Medulla oblongata (tissue), 1 donor: ENCODE results near the gene ZNF586.
"Not testable (repeated sequence)": the region's sequence is repeated elsewhere in the genome, so short reads cannot be mapped to it uniquely, and the experiment has no call there.

Experiments used
- DNase-seq: peaks from one replicate; pipeline ENCODE4 v3.0.0-alpha.2; 2015; ENCODE audit errors: extremely low spot score

The ZNF586 gene

DNA sequence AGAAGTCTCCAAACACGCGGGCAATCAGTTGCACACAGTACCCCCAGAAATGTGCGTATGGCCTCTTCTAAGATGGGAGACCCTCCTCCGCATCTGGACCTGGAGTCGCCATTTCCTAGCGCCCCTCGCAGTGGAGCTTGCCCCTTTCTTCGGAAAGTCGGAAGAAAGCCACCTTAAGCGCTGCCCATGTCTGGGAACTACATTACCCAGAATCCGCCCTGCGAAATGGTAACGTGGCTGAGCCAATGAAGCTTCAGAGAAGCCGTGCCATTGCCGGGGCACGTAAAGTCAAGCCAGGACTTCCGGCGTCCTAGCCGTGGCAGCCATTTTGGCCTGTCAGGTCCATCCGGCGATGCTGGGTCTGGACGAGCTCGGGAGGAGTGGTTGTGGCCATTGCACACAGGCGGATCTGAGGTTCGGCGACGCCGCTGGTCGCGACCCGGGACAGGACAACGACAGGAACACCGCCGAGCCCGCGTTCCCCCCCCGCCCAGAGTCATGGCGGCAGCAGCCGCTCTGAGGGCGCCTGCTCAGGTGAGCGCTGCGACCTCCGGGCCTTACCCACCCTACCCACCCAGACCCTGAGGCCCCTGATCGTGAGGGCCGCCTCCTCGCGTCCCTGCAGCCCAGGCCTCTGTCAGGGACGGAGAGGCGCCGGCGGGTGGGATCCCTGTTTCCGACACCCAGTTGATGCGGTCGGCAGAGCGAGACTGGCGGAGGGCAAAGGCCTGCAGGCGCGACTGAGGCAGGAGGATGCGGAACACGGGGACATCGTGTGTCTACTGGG, at the start of gene ZNF586:
Gene ZNF586 (plus strand): TSS at position 332 of the 787 bp plus-strand sequence. CDS start 167 bp downstream, at position 499.
- peak; percentile 96 for DNase-seq

DNA sequence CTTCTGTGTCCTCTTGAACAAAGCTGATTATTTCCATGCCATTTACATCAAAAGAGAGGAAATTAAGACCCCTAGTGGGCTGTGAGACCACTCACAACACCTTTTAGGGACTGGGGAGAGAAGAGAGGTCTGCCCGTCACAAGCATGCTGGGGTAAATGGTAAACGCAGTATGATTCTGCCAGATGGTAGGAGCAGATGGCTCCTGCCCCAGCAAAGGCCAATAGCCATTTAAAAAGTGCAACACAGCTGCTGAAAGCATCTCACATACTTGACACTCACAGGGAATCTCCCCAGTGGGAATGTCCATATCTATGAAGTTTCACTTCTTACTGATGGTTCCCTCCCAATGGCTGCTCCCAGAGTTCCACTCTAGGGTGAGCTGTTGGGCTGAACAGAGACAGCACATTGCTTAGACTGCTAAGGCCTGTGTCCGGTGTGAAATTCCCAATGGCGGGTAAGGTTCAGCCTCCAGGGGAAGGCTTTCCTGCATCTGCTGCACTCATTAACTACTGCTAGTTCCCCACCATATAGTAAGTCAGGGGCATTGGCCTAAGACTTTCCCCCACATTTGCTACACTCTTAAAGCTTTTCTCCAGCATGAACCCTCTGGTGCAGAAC, 49.5 kb upstream of the ZNF586 start:
- DNase-seq, result no peak

DNA sequence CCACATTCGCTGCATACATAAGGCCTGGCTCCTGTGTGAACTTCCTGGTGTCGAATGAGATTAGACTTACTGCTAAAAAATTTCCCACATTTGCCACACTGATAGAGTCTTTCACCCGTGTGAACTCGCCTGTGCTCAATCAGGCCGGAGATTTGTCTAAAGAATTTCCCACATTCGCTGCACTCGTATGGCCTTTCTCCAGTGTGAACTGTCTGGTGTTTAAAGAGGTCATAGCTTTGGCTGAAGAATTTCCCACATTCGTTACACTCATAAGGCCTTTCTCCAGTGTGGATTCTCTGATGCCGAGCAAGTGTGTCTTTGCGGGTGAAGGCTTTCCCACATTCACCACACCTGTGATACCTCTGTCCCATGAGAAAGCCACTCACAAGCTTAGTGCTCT, 48.6 kb upstream of the ZNF586 start:
- no peak for DNase-seq

DNA sequence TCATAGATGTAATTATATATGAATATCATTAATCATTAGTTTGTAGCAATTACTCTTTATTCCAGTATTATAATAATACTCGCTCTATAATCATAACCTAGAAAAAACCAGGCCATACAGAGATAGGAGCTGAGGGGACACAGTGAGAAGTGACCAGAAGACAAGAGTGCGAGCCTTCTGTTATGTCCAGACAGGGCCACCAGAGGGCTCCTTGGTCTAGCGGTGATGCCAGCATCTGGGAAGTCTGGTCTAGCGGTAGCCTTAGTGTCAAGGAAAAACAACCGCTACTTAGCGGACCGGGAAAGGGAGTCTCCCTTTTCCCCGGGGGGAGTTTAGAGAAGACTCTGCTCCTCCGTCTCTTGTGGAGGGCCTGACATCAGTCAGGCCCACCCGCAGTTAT, 31.2 kb upstream of the ZNF586 start:
- DNase-seq, result peak; percentile 24

DNA sequence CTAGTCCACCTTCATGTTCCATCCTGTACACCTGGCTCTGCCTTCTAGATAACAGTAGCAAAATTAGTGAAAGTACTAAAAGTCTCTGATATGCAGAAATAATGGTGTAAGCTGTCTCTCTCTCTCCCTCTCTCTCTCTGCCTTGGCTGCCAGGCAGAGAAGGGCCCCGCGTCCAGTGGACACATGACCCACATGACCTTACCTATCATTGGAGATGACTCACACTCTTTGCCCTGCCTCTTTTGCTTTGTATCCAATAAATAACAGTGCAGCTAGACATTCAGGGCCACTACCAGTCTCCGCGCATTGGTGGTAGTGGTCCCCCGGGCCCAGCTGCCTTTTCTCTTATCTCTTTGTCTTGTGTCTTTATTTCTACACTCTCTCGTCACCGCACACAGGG, 30.7 kb upstream of the ZNF586 start:
- DNase-seq, result not testable (repeated sequence)

DNA sequence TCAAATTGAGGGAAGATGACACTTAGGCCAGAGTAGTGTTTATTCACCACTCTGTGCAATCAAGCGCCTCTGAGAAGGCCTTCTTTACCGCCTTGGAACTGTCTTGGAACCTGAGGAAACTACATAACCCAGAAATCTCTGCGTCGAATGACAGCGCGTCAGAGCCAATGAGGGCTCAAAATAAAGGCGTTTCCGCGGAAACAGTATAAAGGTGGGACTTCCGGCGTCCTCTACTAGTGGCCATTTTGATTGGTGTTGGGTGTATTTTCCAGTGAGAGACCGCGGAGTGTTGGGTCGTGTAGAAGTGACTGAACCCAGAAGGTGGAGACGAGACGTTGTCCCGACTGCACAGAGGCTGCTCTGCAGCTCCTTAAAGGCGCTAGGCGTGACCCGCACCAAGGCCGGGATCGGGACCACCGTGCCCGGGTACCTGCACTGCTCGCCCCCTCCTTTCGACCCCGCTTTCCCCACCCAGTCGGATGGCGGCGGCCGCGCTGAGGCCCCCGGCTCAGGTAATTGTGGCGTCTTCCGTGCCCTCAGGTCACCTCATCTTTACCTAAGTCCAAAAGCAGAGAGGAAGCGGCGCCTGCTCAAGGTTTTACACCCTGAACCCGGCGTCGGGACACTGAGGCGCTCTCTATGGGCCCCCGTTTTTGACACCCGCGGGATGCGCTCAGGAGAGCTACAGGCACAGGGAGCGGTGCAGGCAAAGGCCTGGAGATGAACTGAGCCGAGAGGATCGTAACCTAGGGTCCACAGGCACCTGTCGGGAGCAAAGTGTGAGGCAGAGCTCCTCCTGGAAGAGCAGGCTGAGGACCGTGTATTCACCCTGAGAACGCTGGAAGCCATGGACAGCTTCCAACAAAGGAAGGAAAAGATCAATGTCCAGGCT, 22.6 kb upstream of the ZNF586 start, which contains the start of gene ZNF776:
Gene ZNF776 (plus strand): TSS at position 236 of the 892 bp plus-strand sequence. CDS start 244 bp downstream, at position 480.
- DNase-seq, result peak; percentile 97

DNA sequence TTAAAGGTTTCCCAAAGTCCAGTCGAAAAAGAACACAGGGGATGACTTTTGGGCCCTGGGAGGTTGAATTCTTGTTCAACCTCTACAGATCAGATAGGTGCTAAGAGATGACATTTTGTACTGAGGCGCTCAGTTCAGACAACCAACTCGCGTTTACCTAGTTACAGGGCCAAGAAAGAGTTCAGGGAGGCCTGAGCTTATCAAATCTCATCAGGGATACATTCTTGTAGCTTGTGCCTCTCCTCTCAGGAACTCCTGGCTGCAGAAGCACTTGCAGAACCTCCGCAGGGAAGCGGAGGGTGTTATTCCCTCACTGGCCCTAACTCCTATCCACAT, 22.0 kb upstream of the ZNF586 start:
- no peak for DNase-seq

DNA sequence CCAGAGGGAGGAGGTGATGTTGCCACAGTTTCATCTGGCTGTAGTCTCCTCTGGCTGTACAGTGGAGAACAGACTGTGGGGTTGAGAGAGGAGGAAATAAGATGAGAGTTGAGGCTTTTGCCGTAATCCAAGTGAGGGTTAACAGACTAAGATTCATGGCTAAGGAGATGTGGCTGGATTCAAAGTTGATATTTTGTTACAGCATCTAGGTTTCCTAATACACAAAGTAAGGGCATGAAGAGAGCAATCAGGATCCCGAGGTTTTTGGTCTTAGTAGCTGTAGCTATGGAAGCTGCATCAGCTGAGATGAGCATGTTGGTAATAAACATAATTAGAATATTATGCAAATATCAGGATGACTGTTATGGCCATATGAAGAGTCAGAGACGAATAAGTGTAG, 21.4 kb upstream of the ZNF586 start:
- no peak for DNase-seq

DNA sequence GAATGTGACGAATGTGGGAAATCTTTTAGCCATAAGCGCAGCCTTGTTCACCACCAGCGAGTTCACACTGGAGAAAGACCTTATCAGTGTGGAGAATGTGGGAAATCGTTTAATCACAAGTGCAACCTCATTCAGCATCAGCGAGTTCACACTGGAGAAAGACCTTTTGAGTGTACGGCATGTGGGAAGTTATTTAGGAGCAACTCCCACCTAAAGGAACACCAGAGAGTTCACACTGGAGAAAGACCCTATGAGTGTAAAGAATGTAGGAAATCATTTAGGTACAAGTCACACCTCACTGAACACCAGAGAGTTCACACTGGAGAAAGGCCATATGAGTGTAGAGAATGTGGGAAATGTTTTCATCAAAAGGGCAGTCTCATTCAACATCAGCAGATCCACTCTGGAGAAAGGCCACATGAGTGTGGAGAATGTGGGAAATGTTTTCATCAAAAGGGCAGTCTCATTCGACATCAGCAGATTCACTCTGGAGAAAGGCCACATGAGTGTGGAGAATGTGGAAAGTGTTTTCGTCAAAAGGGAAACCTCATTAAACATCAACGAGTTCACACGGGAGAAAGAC, 15.3 kb upstream of the ZNF586 start:
- DNase-seq, result no peak

DNA sequence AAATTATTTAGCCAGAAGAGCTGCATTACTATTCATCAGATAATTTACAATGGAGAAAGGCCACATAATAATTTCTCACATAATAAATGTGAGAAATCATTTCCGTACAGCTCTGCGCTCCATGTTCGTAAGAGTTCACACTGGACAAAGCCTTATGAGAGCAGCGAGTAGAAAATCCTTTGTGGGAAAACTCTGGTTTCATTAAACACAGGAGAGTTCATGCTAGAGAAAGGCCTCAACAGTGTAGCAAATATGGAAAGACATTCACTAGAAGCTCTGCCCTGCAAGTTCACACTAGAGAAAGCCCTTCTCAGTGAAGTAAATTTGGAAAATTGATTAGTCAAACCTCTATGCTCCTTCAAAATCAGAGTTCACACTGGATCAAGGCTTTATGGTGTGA, 14.4 kb upstream of the ZNF586 start:
- no peak for DNase-seq

DNA sequence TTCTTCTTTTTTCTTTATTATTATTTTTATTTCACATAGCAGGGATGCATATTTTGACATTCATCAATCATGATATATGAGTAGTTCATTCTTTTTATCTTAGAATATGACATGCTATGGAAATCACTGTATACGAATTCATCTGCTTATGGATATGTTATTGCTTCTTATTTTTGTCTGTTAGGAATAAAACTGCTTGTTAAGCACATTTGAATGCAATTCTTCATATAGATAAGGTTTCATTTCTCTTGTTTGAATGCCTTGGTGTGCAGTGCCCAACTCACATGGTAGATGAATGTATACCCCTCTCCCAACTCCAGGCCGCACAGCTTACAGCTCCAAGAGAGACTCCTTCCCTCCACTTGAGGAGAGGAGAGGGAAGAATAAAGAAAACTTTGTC, 11.5 kb upstream of the ZNF586 start:
- no peak for DNase-seq

DNA sequence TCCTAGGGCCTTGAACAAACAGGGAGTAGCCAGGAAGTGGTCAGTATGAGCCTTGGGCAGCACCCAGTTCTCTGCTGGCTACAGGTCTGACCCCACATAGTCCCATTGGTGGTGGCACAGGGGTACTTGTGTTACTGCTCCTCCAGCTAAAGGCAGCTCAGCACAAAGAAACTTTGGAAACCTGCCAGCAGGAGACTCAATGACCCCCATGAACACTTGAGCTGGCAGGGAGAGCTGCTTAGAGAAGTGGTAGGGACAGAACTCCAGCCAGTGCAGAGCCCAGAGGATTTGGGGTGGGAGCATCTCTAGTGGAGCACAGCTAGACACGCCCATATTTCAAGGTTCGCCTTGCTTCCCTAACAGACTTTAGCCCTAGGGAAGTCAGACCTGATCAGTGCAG, 10.4 kb upstream of the ZNF586 start:
- peak; percentile 15 for DNase-seq

DNA sequence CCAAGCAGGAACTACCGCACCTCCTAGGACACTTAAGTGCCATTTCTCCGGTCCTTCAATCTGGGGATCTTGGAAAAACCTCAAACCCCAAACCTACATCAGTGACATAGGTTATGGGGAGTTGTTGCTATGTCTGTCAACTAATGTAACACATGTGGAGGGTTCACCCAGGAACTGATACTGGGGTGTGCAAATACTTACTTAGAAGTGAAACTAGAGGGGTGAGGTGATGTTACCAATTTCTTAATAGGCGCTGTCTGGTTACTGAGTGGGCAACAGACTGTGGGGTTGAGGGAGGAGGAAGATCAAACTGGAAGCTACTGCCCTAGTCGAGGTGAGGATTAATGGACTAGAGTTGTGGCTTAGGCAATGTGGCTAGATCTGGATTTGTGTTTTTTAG, 1.9 kb downstream of the ZNF586 start:
- no peak for DNase-seq

DNA sequence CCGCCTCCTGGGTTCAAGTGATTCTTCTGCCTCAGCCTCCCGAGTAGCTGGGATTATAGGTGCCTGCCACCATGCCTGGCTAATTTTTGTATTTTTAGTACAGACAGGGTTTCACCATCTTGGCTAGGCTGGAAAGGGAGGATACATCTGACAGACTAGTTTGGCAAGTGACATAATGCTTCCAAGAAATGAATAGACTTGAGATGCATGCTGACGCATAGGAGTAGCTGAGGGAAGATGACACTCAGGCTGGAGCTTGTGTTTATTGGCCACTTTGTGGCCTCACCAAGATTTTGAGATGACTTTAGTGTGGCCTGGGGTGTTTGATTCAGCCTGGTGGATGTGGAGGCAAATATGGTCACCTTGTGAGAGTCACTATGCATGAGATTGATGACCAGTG, 4.0 kb downstream of the ZNF586 start:
- DNase-seq, result no peak

DNA sequence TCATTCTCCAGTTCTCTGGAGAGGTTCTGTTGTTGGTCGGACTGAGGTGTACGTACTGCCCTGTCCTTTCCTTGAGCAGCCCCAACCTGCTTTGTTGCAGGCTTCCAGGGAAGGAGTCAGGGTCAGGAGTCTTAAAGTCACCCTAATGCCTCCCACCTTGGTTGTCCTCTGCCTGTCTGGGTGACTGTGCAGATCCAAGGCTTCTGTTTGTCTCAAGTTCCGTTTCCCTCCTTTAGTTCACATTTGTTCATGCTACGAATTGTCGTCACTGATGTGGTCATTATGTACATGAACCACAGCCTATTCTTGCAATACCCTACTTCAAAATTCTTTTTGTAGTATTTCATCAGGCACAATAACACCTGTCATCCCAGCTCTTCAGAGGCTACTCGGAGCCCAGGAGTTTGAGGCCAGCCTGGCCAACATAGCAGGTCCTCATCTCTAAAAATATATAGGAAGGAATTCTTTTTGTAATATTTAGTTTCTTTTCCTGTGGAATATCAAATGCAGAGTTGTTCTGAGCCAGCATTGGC, 7.4 kb downstream of the ZNF586 start:
- no peak for DNase-seq

DNA sequence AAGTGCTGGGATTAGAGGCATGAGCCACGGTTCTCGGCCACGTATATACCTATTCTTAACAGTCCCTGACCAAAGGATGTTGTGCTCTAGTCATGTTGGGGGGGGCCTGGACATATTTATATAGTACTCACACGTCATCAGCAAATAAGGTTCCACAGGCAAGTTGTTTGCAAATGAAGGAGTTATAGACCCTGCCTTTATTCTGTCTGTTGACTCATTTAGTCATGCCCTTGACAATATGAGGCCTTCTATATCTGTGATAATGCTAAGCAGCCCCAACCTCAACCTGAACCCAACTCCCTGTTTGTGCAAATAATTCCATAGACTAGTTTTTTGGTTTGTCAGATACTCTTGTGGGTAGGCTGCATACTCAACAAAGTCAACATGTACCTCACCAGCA, 8.9 kb downstream of the ZNF586 start:
- DNase-seq, result no peak

DNA sequence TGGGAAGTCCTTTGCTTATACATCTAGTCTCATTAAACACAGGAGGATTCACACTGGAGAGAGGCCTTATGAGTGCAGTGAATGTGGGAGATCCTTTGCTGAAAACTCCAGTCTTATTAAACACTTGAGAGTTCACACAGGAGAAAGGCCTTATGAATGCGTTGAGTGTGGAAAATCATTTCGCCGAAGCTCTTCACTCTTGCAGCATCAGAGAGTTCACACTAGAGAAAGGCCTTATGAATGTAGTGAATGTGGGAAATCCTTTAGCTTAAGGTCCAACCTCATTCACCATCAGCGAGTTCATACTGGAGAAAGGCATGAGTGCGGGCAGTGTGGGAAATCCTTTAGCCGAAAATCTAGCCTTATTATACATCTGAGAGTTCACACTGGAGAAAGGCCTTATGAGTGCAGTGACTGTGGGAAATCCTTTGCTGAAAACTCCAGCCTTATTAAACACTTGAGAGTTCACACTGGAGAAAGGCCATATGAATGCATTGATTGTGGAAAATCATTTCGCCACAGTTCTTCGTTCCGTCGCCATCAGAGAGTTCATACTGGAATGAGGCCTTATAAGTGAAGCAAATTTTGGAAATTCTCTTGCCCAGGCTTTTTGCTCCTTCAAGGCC, 9.9 kb downstream of the ZNF586 start:
- DNase-seq, result no peak

DNA sequence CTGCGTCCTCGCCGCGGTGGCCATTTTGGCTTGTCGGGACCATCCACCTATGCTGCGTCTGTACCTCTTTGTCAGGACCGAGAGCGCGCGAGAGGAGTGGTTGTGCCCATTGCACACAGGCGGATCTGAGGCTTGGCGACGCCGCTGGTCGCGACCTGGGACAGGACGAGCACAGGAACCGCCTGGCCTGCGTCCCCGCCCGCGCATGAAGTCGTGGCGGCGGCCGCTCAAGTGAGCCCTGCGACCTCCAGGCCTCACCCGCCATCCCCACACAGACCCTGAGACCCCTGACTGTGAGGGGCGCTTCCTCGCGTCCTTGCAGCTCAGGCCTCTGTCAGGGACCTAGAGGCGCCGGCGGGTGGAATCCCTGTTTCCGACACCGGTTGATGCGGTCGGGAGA, 16.8 kb downstream of the ZNF586 start:
- DNase-seq, result no peak

DNA sequence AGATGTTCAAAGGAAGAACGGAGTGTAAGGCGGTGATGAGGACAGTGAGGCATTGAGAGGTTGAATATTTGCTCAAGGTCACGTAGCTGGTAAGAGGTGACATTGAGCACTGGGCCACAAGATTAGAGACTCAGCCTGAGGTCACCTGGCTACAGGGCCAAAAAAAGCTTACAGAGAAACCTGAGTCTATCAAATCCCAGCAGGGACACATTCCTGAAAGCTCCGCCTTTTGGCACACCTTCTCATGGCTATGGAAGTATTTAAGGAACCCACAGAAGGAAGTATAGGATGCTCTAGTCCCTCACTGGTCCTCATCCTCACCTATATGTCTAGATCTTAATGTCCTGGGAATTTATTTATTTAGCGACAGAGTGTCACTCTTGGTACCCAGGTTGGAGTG, 17.4 kb downstream of the ZNF586 start:
- no peak for DNase-seq

DNA sequence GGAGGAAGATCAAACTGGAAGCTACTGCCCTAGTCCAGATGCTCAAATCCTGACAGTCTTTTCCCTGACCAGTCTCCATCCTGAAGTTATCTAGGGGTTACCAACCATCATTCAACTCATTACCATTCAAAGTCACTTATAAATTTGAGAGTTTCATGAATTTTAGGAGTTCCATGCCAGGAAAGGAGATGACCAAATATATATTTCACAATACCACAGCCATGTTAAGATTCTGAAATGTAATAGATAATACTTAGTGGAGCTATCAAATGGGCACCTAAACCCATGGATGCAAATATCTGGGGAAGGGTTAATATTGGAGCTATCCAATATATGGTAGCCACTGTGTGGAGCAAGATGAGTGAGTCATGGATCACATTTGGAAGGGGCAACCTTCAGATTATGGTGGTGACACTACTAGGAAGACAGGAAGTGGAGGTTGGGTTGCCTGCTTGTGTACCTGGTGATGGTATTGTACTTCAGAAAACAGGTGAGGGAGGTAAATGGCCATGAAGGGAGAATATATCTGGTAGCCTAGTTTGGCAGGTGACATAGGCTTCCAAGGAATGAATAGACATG, 18.7 kb downstream of the ZNF586 start:
- DNase-seq, result no peak

DNA sequence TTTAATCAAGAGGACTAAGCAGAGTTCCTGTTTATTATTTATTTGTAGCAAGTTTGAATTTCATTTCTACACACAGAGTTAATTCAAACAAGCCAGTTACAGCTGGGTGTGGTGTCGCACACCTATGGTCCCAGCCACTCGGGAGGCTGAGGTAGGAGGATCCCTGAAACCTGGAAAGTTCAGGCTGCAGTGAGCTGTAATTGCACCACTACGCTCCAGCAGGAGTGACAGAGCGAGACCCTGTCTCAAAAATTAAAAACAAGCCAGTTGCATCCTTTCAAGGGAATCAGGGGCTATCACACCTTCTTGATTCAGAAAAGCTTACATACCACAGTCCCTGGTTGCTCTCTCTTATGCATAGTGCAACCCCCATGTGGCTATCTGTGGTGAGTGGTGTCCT, 19.8 kb downstream of the ZNF586 start:
- DNase-seq, result no peak
